SK-N-SH (cell line): ENCODE data around the gene RFTN1. TPM values are rescaled to one million over a fixed set of nuclear protein-coding genes. Genes with fewer than 3 reads are reported as not detected.

Experiments
- CTCF ChIA-PET: fragments of 300-600, 350-600 bp; formaldehyde crosslinking; extraction: SDS; loops from one replicate; lab custom pipeline; 2021; lab: Yijun Ruan, JAX
- POLR2A ChIA-PET: fragments of 350-600 bp; sonication (Branson Sonifier 250); formaldehyde crosslinking; extraction: SDS; loops from one replicate; lab custom pipeline; 2020; ENCODE audit warnings: antibody characterized with exemption, inconsistent platforms; lab: Yijun Ruan, JAX
- DNase-seq: peaks from one replicate; pipeline ENCODE4 v3.0.0; 2012
- H2AFZ ChIP-seq: fragments of 200-600 bp; sonication (generic); 2 replicates; pipeline ENCODE4 v1.8.1; 2016; ENCODE audit warnings: antibody characterized with exemption, mild to moderate bottlenecking, low read depth
- H3F3A ChIP-seq: fragments of 200-600 bp; sonication (generic); replicated peaks from 2 replicates; pipeline ENCODE3; 2016; ENCODE audit warnings: antibody characterized with exemption, mild to moderate bottlenecking; ENCODE audit not compliant: insufficient read depth
- H3K27ac ChIP-seq, 2 experiments: fragments of 200-500 bp in 1 of 2; fragments of 200-600 bp in 1 of 2; sonication (Bioruptor generic) in 1 of 2; sonication (generic), shearing (Covaris generic) in 1 of 2; 2 replicates each; pipeline versions ENCODE4 v1.5.1 to v1.6.1; 2014 to 2016; ENCODE audit warnings: low read depth in 2 of 2, inconsistent platforms in 1 of 2, low read length in 1 of 2, mild to moderate bottlenecking in 1 of 2, mixed read lengths in 1 of 2
- H3K27me3 ChIP-seq: fragments of 200-600 bp; sonication (generic), shearing (Covaris generic); 2 replicates; pipeline ENCODE4 v1.6.1; 2016; ENCODE audit warnings: mixed run types; ENCODE audit not compliant: insufficient read depth
- H3K36me3 ChIP-seq, 2 experiments: fragments of 200-500 bp in 1 of 2; fragments of 200-600 bp in 1 of 2; sonication (Bioruptor generic) in 1 of 2; sonication (generic) in 1 of 2; replicated peaks in 1 of 2; 2 replicates each; pipeline versions ENCODE3 to v1.5.1; 2014 to 2016; ENCODE audit warnings: low read length in 1 of 2, mild to moderate bottlenecking in 1 of 2; ENCODE audit not compliant: insufficient read depth in 2 of 2, control insufficient read depth in 1 of 2
- H3K4me1 ChIP-seq, 2 experiments: fragments of 200-500 bp in 1 of 2; fragments of 200-600 bp in 1 of 2; sonication (Bioruptor generic) in 1 of 2; sonication (generic), shearing (Covaris generic) in 1 of 2; 2 replicates each; pipeline versions ENCODE4 v1.5.1 to v1.6.1; 2014 to 2016; ENCODE audit warnings: low read depth in 1 of 2, low read length in 1 of 2, mixed run types in 1 of 2; ENCODE audit not compliant: insufficient read depth in 2 of 2, control insufficient read depth in 1 of 2
- H3K4me2 ChIP-seq: fragments of 200-600 bp; sonication (generic), shearing (Covaris generic); 2 replicates; pipeline ENCODE4 v1.6.1; 2017; ENCODE audit warnings: mixed run types
- H3K4me3 ChIP-seq, 2 experiments: fragments of 200-500 bp in 1 of 2; fragments of 200-600 bp in 1 of 2; sonication (Bioruptor generic) in 1 of 2; sonication (generic), shearing (Covaris generic) in 1 of 2; 2 replicates each; pipeline versions ENCODE4 v1.5.1 to v1.8.1; 2014 to 2016; ENCODE audit warnings: low read depth in 2 of 2, inconsistent platforms in 1 of 2, low read length in 1 of 2, mild to moderate bottlenecking in 1 of 2, mixed read lengths in 1 of 2, moderate library complexity in 1 of 2
- H3K79me2 ChIP-seq: fragments of 200-600 bp; sonication (generic); 2 replicates; pipeline ENCODE4 v1.8.1; 2017; ENCODE audit warnings: mild to moderate bottlenecking; ENCODE audit not compliant: insufficient read depth
- H3K9ac ChIP-seq: fragments of 200-600 bp; sonication (generic); 2 replicates; pipeline ENCODE4 v1.6.1; 2017; ENCODE audit warnings: mixed run types
- H3K9me2 ChIP-seq: fragments of 200-600 bp; sonication (generic); 2 replicates; pipeline ENCODE4 v1.6.1; 2017; ENCODE audit warnings: mixed run types
- H3K9me3 ChIP-seq: fragments of 200-600 bp; sonication (generic); 2 replicates; pipeline ENCODE4 v1.6.1; 2017; ENCODE audit warnings: mixed run types, mild to moderate bottlenecking, moderate library complexity
- H4K20me1 ChIP-seq: fragments of 200-600 bp; sonication (generic); 2 replicates; pipeline ENCODE4 v1.6.1; 2017; ENCODE audit warnings: mild to moderate bottlenecking, mixed run types; ENCODE audit not compliant: insufficient read depth
- EP300 ChIP-seq, 2 experiments: IDR thresholded peaks; 2 replicates each; pipeline versions ENCODE4 v1.4.0 to v1.6.1; 2012; ENCODE audit warnings: borderline replicate concordance in 1 of 2, low read depth in 1 of 2, low read length in 1 of 2
- FOXJ3 ChIP-seq: sonication (generic); formaldehyde crosslinking; IDR thresholded peaks from 2 replicates; pipeline ENCODE4 v1.5.1; 2020; ENCODE audit warnings: mild to moderate bottlenecking, missing genetic modification reagents
- FOXM1 ChIP-seq: IDR thresholded peaks from 2 replicates; pipeline ENCODE4 v1.4.0; 2012; ENCODE audit warnings: low read depth, mild to moderate bottlenecking
- JUND ChIP-seq: IDR thresholded peaks from 2 replicates; pipeline ENCODE4 v1.4.0; 2012
- MEF2A ChIP-seq: IDR thresholded peaks from 2 replicates; pipeline ENCODE4 v1.4.0; 2012; ENCODE audit warnings: low read depth, borderline replicate concordance
- MXI1 ChIP-seq: IDR thresholded peaks from 2 replicates; pipeline ENCODE4 v1.6.1; 2012; ENCODE audit warnings: mild to moderate bottlenecking, low read depth, low read length, improper control_type of control experiment
- RXRA ChIP-seq: IDR thresholded peaks from 2 replicates; pipeline ENCODE4 v1.4.0; 2012; ENCODE audit warnings: low read depth, mild to moderate bottlenecking, borderline replicate concordance
- TEAD4 ChIP-seq: IDR thresholded peaks from 2 replicates; pipeline ENCODE4 v1.4.0; 2012; ENCODE audit warnings: mild to moderate bottlenecking, borderline replicate concordance; ENCODE audit not compliant: insufficient read depth
- YY1 ChIP-seq: IDR thresholded peaks from 2 replicates; pipeline ENCODE4 v1.4.0; 2012; ENCODE audit warnings: low read depth, mild to moderate bottlenecking
- WGBS: methylation state at CpG from one replicate; pipeline ENCODE4 v1.1.6; 2017; ENCODE audit warnings: low lambda C conversion rate; 5-methylcytosine and 5-hydroxymethylcytosine counted together
- polyA plus RNA-seq, 3 experiments: library from polyadenylated mRNA; depleted of rRNA; stranded (reverse); fragments of >200 nt; gene quantifications; 2 replicates each; pipeline ENCODE4 v1.2.3, GENCODE V29; 2012
- TF ChIP-seq, protein P1 (sequence below): fragments of 150-350 bp; IDR thresholded peaks from 2 replicates; pipeline ENCODE4 v1.6.1; 2016; ENCODE audit warnings: mild to moderate bottlenecking, low read depth, low read length
- TF ChIP-seq, protein P2 (sequence below): fragments of 200-600 bp; sonication (generic); IDR thresholded peaks from 2 replicates; pipeline ENCODE4 v1.6.1; 2017; ENCODE audit warnings: antibody characterized with exemption, mild to moderate bottlenecking, moderate library complexity
- TF ChIP-seq, protein P3 (sequence below): IDR thresholded peaks from 2 replicates; pipeline ENCODE4 v1.6.1; 2012; ENCODE audit warnings: mild to moderate bottlenecking, low read depth, low read length, moderate library complexity
- TF ChIP-seq, protein P4 (sequence below): IDR thresholded peaks from 2 replicates; pipeline ENCODE4 v1.4.0; 2012; ENCODE audit warnings: low read depth

The RFTN1 gene
- polyA plus RNA-seq, 1 of the 3 experiments (the other 2 are of a cell fraction) = 21.2 TPM

DNA sequence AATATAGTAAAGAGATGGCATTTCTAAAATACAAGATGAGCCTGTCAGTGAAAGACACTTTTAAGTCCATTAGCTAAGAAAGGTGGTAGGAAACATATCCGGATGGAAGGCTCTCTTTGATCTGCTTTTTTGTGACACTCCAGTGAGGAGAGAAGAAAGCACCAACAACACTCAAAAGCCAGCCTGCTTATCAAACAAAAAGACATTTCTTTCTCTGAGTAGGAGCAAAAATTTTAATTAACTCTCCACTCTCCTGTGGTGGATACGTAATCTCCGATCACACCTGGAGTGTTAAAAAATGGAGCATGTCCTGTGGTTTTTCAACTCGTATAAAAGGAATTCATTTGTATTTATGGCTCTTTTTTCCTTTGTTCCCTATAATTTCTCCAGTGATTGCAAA, 183.1 kb downstream of the RFTN1 start:
- POLR2A ChIA-PET = no interaction called here
- Histone ChIP-seq H4K20me1 (no peaks in the 10 kb centered on the region), H3K36me3 (peaks cover 24 to 30% of the 10 kb centered on the region in 2 experiments), H3K9me3 (peaks cover 10% of the 10 kb centered on the region; the same call in 1 of the 2 replicates), H3K4me1 (peaks cover 0 to 8% of the 10 kb centered on the region in 2 experiments; a peak in 2 of 4 replicates), H3K27me3 (no peaks in the 10 kb centered on the region), H3K27ac (no peak overlapping the region; a peak in 1 of 4 replicates), H3K79me2 (no peaks in the 10 kb centered on the region), H3F3A (peaks cover 6% of the 10 kb centered on the region), H3K4me2 (no peak overlapping the region), H3K9me2 (no peaks in the 10 kb centered on the region), H3K9ac (no peak overlapping the region), H3K4me3 (no peak overlapping the region), H2AFZ (no peak overlapping the region)
- 88% methylated on average over 4 of the region's 4 CpGs for WGBS
- no peak for TF ChIP-seq FOXM1
- TF ChIP-seq JUND = no peak
- no peak for DNase-seq
- CTCF ChIA-PET = interaction anchor here (0.9 to 1.3 kb wide), 2 partner anchors 10 to 40 kb away, joined by 3 read pairs; no protein-coding TSS in a partner anchor

DNA sequence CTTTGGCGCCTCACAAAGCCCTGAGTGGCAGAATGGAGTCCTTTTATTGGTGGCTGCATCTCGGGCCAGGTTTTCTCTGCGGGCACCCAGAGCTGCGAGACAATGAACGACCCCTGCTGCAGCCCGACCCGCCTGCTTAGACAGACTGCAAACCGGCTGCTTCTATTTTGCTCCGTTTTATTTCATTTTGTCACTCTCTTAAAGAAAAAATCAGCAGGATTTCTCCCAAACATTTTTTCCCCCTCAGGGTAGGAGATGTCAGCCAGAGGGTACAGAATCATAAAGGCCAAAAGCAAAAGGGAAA, 183.7 kb downstream of the RFTN1 start:
- H3K9ac ChIP-seq = no peak overlapping the region
- H2AFZ ChIP-seq = no peak overlapping the region
- DNase-seq = no peak
- no peaks in the 10 kb centered on the region for H3K27me3 ChIP-seq
- no peaks in the 10 kb centered on the region for H3K79me2 ChIP-seq
- ChIA-PET CTCF (interaction anchor here (0.9 to 1.3 kb wide), 2 partner anchors 10 to 39 kb away, joined by 3 read pairs; no protein-coding TSS in a partner anchor), POLR2A (no interaction called here)
- peak overlapping the region in 1 of 2 experiments; percentile 43; a peak in 1 of 4 replicates for H3K27ac ChIP-seq
- WGBS = 74% methylated on average over 9 of the region's 9 CpGs
- peaks cover 28 to 30% of the 10 kb centered on the region in 2 experiments for H3K36me3 ChIP-seq
- H3F3A ChIP-seq = peaks cover 6% of the 10 kb centered on the region
- no peaks in the 10 kb centered on the region for H4K20me1 ChIP-seq
- no peak overlapping the region for H3K4me2 ChIP-seq
- no peak for TF ChIP-seq FOXM1
- TF ChIP-seq RXRA = no peak
- TF ChIP-seq YY1 = no peak
- no peak for TF ChIP-seq TEAD4
- TF ChIP-seq, protein P1, sequence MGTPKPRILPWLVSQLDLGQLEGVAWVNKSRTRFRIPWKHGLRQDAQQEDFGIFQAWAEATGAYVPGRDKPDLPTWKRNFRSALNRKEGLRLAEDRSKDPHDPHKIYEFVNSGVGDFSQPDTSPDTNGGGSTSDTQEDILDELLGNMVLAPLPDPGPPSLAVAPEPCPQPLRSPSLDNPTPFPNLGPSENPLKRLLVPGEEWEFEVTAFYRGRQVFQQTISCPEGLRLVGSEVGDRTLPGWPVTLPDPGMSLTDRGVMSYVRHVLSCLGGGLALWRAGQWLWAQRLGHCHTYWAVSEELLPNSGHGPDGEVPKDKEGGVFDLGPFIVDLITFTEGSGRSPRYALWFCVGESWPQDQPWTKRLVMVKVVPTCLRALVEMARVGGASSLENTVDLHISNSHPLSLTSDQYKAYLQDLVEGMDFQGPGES = no peak
- H3K9me2 ChIP-seq = no peaks in the 10 kb centered on the region
- H3K4me1 ChIP-seq = peaks cover 0 to 8% of the 10 kb centered on the region in 2 experiments; a peak in 2 of 4 replicates
- peaks cover 10% of the 10 kb centered on the region; the same call in 1 of the 2 replicates for H3K9me3 ChIP-seq
- no peak overlapping the region for H3K4me3 ChIP-seq

DNA sequence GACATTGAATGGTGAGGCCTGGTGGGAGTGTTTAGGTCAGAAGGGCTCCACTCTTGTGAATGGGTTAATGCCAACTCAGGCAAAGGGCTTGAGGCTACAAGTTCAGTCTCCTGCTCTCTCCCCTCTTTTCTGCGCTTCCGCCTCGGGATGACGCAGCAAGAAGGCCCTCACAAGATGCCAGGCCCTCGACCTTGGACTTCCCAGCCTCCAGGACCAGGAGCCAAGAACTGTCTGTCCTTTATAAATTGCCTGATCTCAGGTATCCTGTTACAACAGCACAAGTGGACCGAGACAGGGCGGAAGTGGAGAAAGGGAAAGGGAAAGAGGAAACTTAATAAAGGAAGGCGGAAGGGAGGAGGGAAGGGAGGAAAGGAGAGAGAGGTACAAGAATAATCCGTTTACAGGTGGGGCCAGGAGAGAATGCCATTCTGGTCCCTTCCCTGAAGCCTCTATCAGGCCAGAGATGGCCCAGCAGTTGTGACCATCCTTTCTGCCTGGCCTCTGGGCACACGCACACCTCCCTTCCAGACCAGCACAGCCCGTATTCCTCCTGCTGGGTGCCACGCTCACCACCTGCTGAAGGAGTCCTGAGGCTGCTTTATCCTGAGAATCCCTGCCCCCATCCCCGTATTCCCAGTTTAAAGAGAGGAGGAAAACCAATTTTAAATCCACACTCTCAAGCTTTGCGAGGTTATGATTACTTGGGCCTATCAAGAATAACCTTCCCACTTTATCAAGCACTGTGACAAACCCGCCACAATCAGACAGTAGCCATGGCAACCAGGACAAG, 184.3 kb downstream of the RFTN1 start:
- no peak overlapping the region for H3K9ac ChIP-seq
- peaks cover 28 to 31% of the 10 kb centered on the region in 2 experiments for H3K36me3 ChIP-seq
- WGBS = 88% methylated on average over 13 of the region's 15 CpGs
- H3K4me2 ChIP-seq = no peak overlapping the region
- ChIA-PET CTCF (interaction anchor here (1.3 kb wide), 1 partner anchor 39 kb away, joined by 3 read pairs; no protein-coding TSS in a partner anchor), POLR2A (no interaction called here)
- no peak overlapping the region for H2AFZ ChIP-seq
- peak; percentile 54 for DNase-seq
- H3K4me3 ChIP-seq = no peak overlapping the region
- H3F3A ChIP-seq = peaks cover 6% of the 10 kb centered on the region
- no peaks in the 10 kb centered on the region for H3K9me2 ChIP-seq
- H4K20me1 ChIP-seq = no peaks in the 10 kb centered on the region
- no peaks in the 10 kb centered on the region for H3K27me3 ChIP-seq
- no peaks in the 10 kb centered on the region for H3K79me2 ChIP-seq
- H3K9me3 ChIP-seq = peaks cover 10% of the 10 kb centered on the region; the same call in 1 of the 2 replicates
- peak overlapping the region in 1 of 2 experiments; percentile 43; a peak in 1 of 4 replicates for H3K27ac ChIP-seq
- H3K4me1 ChIP-seq = peaks cover 0 to 8% of the 10 kb centered on the region in 2 experiments; a peak in 2 of 4 replicates
- TF ChIP-seq FOXJ3 (no peak), EP300 (IDR thresholded peaks at IDR 0.05; ENCODE audit: borderline replicate concordance in 1 of 2, low read depth in 1 of 2, low read length in 1 of 2) (no peak), JUND (no peak), MEF2A (no peak), RXRA (no peak), MXI1 (no peak), TEAD4 (no peak)
- TF ChIP-seq, protein P2, sequence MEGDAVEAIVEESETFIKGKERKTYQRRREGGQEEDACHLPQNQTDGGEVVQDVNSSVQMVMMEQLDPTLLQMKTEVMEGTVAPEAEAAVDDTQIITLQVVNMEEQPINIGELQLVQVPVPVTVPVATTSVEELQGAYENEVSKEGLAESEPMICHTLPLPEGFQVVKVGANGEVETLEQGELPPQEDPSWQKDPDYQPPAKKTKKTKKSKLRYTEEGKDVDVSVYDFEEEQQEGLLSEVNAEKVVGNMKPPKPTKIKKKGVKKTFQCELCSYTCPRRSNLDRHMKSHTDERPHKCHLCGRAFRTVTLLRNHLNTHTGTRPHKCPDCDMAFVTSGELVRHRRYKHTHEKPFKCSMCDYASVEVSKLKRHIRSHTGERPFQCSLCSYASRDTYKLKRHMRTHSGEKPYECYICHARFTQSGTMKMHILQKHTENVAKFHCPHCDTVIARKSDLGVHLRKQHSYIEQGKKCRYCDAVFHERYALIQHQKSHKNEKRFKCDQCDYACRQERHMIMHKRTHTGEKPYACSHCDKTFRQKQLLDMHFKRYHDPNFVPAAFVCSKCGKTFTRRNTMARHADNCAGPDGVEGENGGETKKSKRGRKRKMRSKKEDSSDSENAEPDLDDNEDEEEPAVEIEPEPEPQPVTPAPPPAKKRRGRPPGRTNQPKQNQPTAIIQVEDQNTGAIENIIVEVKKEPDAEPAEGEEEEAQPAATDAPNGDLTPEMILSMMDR = no peak
- TF ChIP-seq, protein P3, sequence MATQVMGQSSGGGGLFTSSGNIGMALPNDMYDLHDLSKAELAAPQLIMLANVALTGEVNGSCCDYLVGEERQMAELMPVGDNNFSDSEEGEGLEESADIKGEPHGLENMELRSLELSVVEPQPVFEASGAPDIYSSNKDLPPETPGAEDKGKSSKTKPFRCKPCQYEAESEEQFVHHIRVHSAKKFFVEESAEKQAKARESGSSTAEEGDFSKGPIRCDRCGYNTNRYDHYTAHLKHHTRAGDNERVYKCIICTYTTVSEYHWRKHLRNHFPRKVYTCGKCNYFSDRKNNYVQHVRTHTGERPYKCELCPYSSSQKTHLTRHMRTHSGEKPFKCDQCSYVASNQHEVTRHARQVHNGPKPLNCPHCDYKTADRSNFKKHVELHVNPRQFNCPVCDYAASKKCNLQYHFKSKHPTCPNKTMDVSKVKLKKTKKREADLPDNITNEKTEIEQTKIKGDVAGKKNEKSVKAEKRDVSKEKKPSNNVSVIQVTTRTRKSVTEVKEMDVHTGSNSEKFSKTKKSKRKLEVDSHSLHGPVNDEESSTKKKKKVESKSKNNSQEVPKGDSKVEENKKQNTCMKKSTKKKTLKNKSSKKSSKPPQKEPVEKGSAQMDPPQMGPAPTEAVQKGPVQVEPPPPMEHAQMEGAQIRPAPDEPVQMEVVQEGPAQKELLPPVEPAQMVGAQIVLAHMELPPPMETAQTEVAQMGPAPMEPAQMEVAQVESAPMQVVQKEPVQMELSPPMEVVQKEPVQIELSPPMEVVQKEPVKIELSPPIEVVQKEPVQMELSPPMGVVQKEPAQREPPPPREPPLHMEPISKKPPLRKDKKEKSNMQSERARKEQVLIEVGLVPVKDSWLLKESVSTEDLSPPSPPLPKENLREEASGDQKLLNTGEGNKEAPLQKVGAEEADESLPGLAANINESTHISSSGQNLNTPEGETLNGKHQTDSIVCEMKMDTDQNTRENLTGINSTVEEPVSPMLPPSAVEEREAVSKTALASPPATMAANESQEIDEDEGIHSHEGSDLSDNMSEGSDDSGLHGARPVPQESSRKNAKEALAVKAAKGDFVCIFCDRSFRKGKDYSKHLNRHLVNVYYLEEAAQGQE = no peak
- TF ChIP-seq, protein P4, sequence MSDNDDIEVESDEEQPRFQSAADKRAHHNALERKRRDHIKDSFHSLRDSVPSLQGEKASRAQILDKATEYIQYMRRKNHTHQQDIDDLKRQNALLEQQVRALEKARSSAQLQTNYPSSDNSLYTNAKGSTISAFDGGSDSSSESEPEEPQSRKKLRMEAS = no peak
